GM19025 (cell line): ENCODE data around the gene SEC24B.
"Not testable (repeated sequence)": the region's sequence is repeated elsewhere in the genome, so short reads cannot be mapped to it uniquely, and the experiment has no call there.

Experiments used
- ATAC-seq: cut with Tn5 transposase; IDR thresholded peaks from one replicate; pipeline ENCODE4 v1.9.1; 2021; ENCODE audit warnings: mild to moderate bottlenecking, low read depth, moderate library complexity; ENCODE audit not compliant: unreplicated experiment

The SEC24B gene

DNA sequence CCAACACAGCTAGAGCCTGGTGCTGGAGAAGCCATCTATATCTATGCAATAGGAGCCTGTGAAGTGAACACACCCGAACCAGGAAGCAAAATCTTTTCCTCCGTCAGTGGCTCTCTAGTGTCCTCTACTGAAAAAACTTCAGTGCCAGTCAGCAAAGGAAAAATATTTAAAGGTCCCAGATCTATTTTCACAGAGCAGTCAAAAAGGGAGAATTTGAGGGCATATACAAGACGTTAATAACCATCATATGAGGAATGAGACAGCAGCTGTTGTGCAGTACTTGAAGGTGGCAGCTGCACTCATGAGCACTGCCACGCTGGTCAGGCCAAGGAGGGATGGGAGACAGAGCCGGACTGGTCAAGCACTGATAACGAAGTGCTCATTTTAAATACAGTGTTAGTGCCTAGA is 140.8 kb downstream of the SEC24B start:
- no peak for ATAC-seq

DNA sequence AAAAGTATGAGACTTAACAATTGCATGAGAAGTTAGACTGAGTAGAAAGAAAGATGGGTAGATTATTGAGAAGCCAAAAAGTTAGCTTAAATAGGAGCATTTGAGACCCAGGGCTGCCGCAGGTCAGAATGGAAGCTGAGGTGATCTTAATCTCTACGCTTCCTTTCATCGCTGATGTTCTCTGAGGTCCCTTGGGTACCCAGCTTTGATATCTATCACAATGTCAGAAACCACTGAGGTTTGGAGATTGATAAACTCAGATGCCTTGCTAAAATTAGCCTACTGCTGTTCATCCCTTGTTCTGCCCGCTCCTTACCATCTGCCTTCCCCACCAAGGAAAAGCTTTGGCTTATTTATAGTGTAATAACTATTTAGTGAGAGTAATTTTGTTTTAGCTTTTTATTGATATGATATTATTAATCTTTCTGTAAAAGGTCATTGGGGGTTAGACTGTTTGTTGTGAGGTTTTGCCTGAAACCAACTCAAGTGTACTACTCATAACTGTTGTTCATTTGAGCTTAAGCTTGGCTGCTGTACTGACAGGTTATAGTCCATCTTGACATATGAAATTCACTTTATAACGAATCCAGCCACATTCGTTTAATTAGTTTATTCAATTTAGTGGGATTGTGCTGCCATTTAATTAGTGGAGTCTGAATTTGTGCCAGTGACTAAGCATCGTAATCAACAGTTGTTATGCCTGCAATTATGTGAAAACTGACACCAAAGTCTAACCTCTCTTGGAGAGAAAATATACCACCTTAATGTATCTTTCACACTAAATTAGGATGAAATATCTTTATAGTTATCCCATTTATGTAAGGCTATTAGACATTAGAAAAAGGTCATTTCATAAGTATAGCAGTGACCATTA is 141.6 kb downstream of the SEC24B start:
- no peak for ATAC-seq

DNA sequence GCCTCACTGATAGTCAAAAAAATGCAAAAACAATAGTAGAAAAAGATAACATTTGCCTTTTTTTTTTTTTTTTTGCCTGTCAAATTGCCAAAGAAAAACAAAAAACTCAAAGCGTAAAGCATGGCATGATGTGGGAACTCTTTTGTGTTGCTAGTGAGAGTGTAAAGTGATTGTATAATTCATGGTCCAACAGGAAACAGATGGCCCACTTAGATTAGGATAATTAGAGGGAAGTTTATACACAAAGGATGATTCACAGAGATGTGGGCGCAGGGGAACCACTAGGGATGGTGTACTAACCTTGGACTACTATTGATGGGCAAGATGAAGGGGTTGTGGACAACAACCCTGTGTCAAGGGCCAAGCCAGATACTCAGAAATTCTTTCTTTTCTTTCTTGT is 142.8 kb downstream of the SEC24B start:
- ATAC-seq, result no peak

DNA sequence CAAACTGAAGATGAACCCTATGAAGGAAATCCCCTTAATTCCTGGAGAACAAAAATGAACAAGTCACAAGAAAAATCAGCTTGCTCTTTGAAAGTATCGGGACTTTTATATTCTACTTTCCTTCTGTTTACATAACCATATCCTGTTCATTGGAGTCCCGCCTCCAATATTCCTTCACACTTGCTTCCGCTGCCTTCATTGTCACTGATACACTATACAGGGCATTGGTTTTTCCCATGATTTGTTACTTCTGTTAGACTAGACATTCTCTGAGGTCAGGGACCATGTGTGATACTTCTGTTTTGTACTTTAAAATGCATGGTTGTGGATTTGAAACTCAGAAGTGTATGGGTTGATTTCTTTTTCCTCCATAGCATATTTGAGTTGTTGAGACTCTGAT is 145.2 kb downstream of the SEC24B start:
- ATAC-seq, result no peak

DNA sequence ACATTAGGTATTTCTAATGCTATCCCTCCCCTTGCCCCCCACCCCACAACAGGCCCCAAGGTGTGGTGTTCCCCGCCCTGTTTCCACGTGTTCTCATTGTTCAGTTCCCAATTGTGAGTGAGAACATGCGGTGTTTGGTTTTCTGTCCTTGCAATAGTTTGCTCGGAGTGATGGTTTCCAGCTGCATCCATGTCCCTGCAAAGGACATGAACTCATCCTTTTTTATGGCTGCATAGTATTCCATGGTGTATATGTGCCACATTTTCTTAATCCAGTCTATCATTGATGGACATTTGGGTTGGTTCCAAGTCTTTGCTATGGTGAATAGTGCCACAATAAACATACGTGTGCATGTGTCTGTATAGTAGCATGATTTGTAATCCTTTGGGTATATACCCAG is 146.4 kb downstream of the SEC24B start:
- ATAC-seq, result not testable (repeated sequence)

DNA sequence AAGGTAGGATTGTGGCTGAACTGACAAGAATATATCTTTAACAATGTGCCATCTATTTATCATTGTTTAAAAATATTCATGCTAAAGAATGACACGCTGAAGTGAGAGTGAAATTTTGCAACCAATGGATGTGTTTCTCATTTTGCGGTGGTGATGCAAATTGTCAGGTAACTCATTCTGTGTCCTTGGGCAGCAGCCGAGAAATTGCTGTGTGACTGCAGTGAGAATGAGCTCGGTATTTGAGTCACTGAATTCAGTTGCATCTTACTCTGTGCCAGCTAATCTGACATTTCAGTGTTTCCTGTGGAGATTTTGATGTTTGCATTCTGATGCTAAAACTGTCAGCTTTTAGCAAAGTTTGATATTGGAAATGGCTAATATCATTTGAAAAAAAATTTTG is 154.6 kb downstream of the SEC24B start:
- ATAC-seq, result peak; percentile 95

DNA sequence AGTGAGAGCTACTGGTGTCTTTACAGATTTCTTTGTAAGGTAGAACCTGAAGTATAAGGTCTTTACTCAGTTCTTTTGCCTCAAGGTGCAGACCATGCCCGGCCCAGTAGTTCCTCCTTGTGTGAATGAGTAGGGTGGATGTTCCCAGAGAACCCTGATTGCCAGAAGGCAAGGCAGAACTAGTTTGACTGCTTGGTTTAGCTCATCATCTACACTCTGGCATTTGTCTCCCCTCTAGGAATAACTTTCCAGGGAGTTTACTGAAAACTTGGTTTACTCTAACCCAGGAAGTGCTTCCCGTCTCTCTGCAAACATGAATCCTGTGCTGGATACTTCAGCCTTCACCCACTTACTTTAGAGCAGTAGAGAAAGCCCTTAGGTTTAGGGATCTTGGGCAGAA is 155.5 kb downstream of the SEC24B start:
- ATAC-seq, result no peak

DNA sequence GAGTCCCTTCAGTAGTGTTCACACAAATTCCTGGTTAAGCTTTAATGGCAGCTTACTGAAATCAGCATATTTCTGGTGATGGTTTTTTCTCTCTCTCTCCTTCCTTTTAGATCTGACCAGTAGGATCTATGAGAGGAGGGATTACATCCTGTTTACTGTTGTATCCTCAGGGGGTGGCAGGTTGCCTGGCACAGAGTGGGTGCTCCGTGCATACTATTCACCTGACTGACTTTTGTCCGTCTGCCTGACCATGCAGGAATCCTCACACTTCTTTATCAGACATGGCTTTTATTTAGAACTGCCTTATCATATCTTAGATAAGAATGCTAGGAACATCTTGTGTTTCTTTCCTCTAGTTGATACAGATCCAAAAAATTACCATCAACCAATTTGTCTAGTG is 156.0 kb downstream of the SEC24B start:
- no peak for ATAC-seq
